Peyer's patch (tissue), 4 donors: ENCODE results near the gene LAD1. TPM values are rescaled to one million over a fixed set of nuclear protein-coding genes. Genes with fewer than 3 reads are reported as not detected.
A peak's percentile ranks its signal among the peaks of the same experiment; 100 is the strongest.

Source experiments
- DNase-seq, 3 donors: peaks; one replicate each; pipeline ENCODE4 v3.0.0-alpha.2; 2017 to 2019
- H3K27ac ChIP-seq, 4 donors: fragments of 200-600 bp; sonication (generic); one replicate each; pipeline ENCODE4 v1.5.1; 2016 to 2019
- H3K27me3 ChIP-seq, 2 donors: fragments of 200-600 bp; sonication (generic); one replicate each; pipeline ENCODE4 v1.5.1; 2019
- H3K36me3 ChIP-seq, 3 donors: fragments of 200-600 bp; sonication (generic); one replicate each; pipeline ENCODE4 v1.5.1; 2016 to 2019
- H3K4me1 ChIP-seq, 4 donors: fragments of 200-600 bp; sonication (generic); one replicate each; pipeline ENCODE4 v1.5.1; 2016 to 2019
- H3K4me3 ChIP-seq, 4 donors: fragments of 200-600 bp; sonication (generic); 1 replicate in 3 of 4; 2 replicates in 1 of 4; pipeline ENCODE4 v1.5.1; 2016 to 2019; ENCODE audit warnings: mild to moderate bottlenecking in 1 of 4
- H3K9me3 ChIP-seq, 4 donors: fragments of 200-600 bp; sonication (generic); one replicate each; pipeline ENCODE4 v1.5.1; 2016 to 2019; ENCODE audit warnings: mild to moderate bottlenecking in 1 of 4
- POLR2A ChIP-seq, 2 donors: fragments of 450-650 bp; IDR thresholded peaks; one replicate each; pipeline ENCODE4 v1.5.1; 2017; ENCODE audit warnings: antibody characterized with exemption in 2 of 2, mild to moderate bottlenecking in 2 of 2, moderate library complexity in 2 of 2
- total RNA-seq, 4 donors: library from RNA; depleted of rRNA; stranded (reverse); fragments of >200 nt; gene quantifications; one replicate each; pipeline ENCODE4 v1.1.0, GENCODE V29; 2016
- TF ChIP-seq, protein P1 (sequence below), 6 experiments: fragments of 450-650 bp in 4 of 6; fragments of 200-600 bp in 2 of 6; sonication (generic) in 1 of 6; IDR thresholded peaks; one replicate each; pipeline ENCODE4 v1.5.1; 2017 to 2019; ENCODE audit warnings: antibody characterized with exemption in 6 of 6, mild to moderate bottlenecking in 3 of 6, moderate library complexity in 1 of 6

The LAD1 gene
- total RNA-seq, 4 donors from 2014 or later = 106 to 224 (median 192) TPM

DNA sequence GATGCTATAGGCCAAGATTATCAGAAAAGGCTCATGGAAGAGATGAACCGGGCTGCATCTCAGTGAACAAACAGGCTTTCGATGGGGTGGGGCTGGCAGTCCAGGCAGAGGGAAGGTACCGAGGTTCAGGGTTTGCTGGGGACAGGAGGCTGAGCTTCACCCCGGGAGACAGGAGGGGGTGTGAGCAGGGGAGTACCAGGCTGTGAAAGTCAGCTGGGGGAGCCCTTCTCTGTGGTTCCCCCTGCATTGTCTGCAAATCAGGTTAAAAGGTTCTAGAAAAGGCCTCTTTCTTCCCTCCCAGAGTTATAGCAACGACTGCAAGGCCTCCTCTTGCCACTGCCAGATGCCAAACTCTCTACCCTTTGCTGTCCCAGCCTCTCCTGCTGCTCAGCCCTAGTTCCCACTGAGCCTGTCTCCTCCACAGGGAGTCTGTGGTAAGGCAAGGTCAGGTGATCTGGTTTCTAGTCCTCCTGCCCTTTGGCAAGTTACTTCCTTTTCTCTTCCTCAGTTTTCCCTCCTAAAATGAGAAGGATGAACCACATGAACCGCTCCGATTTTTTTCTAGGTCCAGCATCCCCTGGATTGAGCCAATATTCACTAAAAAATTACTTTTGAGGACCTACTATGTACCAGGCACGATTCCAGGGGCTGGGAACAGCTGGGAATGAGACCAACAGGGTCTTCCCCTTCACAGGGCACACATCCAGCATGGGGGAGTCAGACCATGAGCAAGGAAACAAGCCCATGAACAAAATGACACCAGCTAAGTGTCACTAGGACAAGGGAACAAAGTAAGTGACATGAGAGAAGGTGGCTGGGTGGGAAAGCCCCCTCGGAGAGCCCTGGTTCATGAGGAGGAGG, 7.2 kb downstream of the LAD1 start:
- no peak for TF ChIP-seq POLR2A (IDR thresholded peaks at IDR 0.05)
- TF ChIP-seq, protein P1, sequence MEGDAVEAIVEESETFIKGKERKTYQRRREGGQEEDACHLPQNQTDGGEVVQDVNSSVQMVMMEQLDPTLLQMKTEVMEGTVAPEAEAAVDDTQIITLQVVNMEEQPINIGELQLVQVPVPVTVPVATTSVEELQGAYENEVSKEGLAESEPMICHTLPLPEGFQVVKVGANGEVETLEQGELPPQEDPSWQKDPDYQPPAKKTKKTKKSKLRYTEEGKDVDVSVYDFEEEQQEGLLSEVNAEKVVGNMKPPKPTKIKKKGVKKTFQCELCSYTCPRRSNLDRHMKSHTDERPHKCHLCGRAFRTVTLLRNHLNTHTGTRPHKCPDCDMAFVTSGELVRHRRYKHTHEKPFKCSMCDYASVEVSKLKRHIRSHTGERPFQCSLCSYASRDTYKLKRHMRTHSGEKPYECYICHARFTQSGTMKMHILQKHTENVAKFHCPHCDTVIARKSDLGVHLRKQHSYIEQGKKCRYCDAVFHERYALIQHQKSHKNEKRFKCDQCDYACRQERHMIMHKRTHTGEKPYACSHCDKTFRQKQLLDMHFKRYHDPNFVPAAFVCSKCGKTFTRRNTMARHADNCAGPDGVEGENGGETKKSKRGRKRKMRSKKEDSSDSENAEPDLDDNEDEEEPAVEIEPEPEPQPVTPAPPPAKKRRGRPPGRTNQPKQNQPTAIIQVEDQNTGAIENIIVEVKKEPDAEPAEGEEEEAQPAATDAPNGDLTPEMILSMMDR (IDR thresholded peaks at IDR 0.05) = no peak
- DNase-seq = no peak
- Histone ChIP-seq H3K4me1 (peaks cover 0 to 6% (median 0%) of the 10 kb centered on the region in 4 donors), H3K9me3 (no peaks in the 10 kb centered on the region), H3K4me3 (no peak overlapping the region), H3K27ac (no peak overlapping the region), H3K36me3 (peaks cover 0 to 28% (median 0%) of the 10 kb centered on the region in 3 donors), H3K27me3 (no peaks in the 10 kb centered on the region)

DNA sequence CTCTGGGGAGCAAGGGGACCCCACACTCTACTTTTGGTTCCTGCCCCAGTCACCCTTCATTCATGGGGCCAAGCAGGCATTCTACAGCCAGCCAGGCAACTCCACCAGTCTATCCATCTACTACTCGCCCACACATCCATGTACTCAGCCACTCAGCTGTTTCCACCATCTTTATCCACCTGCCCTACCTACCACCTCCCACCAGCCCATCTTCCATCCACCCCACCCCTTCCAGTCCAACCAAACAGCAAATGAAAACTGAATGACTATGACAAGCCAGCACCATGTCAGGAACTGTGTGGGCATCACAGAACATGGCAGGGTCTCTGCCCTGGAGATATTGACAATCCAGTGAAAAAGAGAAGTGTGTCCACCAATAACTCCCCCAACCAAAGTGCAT, 7.9 kb downstream of the LAD1 start:
- no peak for TF ChIP-seq POLR2A (IDR thresholded peaks at IDR 0.05)
- TF ChIP-seq, protein P1 (IDR thresholded peaks at IDR 0.05) = no peak
- Histone ChIP-seq H3K27ac (no peak overlapping the region), H3K27me3 (no peaks in the 10 kb centered on the region), H3K4me1 (peaks cover 0 to 6% (median 0%) of the 10 kb centered on the region in 4 donors), H3K9me3 (no peaks in the 10 kb centered on the region), H3K4me3 (no peak overlapping the region), H3K36me3 (peaks cover 0 to 34% (median 0%) of the 10 kb centered on the region in 3 donors)
- no peak for DNase-seq

DNA sequence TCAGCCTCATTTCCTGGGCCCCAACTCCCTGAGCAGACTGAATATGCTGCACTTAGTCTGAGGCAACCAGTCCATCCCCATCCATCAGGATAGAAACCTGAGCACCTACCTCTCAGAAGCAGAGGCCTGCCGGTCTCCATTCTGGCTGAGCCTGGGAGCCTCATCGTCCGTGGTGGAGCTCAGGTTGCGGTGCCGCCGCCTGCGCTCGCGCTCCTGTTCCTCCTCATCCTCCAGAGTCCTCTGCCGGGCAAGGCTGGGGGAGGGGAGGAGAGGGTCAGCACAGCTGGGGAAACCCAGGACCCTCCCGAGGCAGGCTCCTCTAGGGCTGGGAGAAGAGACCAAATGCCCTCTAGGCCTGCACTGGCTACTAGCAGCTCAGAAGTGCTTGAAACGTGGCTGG, 10.1 kb downstream of the LAD1 start:
- Histone ChIP-seq H3K36me3 (peaks cover 0 to 47% (median 0%) of the 10 kb centered on the region in 3 donors), H3K4me3 (no peak overlapping the region), H3K9me3 (no peaks in the 10 kb centered on the region), H3K4me1 (no peaks in the 10 kb centered on the region), H3K27me3 (no peaks in the 10 kb centered on the region), H3K27ac (no peak overlapping the region)
- no peak for DNase-seq
- TF ChIP-seq POLR2A (IDR thresholded peaks at IDR 0.05) = no peak
- TF ChIP-seq, protein P1 (IDR thresholded peaks at IDR 0.05) = no peak

DNA sequence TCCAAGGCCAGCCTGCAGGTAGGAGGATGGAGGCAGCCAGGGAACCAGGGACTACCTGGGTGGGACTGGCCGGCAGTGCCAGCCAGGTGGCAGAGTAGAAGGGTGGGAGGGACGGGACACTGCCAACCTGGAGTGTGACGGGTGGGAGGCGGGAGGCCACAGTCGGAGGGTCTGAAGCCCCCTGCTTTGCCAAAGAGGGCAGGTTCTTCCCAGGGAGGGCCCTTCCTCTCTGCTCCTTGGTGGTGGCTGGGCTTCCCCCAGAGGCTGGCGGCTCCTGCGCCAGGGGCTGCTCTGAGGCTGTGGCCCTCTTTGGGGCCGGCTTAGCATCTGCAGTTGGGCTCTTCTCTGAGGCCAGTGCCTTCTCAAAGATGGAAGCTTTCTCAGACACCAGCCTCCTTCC, 12.9 kb downstream of the LAD1 start:
- H3K36me3 ChIP-seq = peaks cover 0 to 57% (median 0%) of the 10 kb centered on the region in 3 donors
- no peak for DNase-seq
- no peak overlapping the region for H3K4me3 ChIP-seq
- no peaks in the 10 kb centered on the region for H3K9me3 ChIP-seq
- H3K27me3 ChIP-seq = no peaks in the 10 kb centered on the region
- TF ChIP-seq, protein P1 (IDR thresholded peaks at IDR 0.05) = no peak
- no peak for TF ChIP-seq POLR2A (IDR thresholded peaks at IDR 0.05)
- H3K4me1 ChIP-seq = no peaks in the 10 kb centered on the region
- H3K27ac ChIP-seq = no peak overlapping the region

DNA sequence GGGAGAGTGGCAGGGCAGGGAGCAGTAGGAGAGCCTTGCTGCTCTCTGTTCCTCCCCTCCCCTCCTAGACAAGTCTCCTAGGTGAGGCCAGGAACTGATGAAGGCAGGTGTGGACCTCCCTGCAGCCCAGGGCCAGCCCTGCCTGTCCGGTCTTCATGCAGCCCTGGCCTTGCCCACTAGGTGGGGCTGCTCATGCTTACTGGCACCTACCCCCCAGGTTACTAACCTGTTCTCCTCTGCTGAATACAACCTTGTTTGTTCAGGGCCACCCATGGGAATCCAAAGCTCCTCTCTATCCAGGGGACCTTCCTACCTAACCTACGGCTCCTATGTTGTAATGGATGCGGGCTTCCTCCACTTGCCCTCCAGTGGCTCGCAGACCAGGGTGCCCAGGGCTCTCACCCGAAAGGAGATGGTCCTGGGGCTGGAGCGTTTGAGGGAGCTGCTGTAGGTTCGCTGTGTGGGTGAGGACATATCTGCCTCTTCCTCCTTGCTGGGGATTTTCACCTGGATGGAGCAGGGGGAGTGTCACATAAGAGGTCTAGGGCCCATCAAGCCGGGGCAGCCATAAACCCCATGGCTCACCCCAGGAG, 13.7 kb downstream of the LAD1 start:
- DNase-seq = peak; percentile 29 to 85 (median 84)
- Histone ChIP-seq H3K9me3 (no peaks in the 10 kb centered on the region), H3K27ac (no peak overlapping the region), H3K4me1 (no peaks in the 10 kb centered on the region), H3K27me3 (no peaks in the 10 kb centered on the region), H3K36me3 (peaks cover 0 to 54% (median 0%) of the 10 kb centered on the region in 3 donors), H3K4me3 (no peak overlapping the region)
- no peak for TF ChIP-seq POLR2A (IDR thresholded peaks at IDR 0.05)
- TF ChIP-seq, protein P1 (IDR thresholded peaks at IDR 0.05) = peak in 4 of 6 experiments; percentile 53 to 87 (median 80)
